Mucosa of rectum (tissue), 2 donors: Measurements from ENCODE around the gene MELK.

Source experiments
- H3K27ac ChIP-seq, 2 donors: one replicate each; pipeline ENCODE4 v1.7.0; 2013; ENCODE audit warnings: inconsistent platforms in 2 of 2, low read depth in 2 of 2, low read length in 2 of 2
- H3K27me3 ChIP-seq, 2 donors: one replicate each; pipeline ENCODE4 v1.7.0; 2013; ENCODE audit warnings: low read length in 2 of 2; ENCODE audit not compliant: control insufficient read depth in 2 of 2, insufficient read depth in 2 of 2
- H3K36me3 ChIP-seq, 2 donors: one replicate each; pipeline ENCODE4 v1.7.0; 2013; ENCODE audit warnings: low read length in 2 of 2; ENCODE audit not compliant: control insufficient read depth in 2 of 2, insufficient read depth in 2 of 2
- H3K4me1 ChIP-seq, 2 donors: one replicate each; pipeline ENCODE4 v1.7.0; 2013; ENCODE audit warnings: low read length in 2 of 2, mild to moderate bottlenecking in 1 of 2; ENCODE audit not compliant: control insufficient read depth in 2 of 2, insufficient read depth in 2 of 2
- H3K4me3 ChIP-seq, 2 donors: one replicate each; pipeline ENCODE4 v1.7.0; 2013; ENCODE audit warnings: low read length in 2 of 2
- H3K9ac ChIP-seq, 2 donors: one replicate each; pipeline ENCODE4 v1.7.0; 2013; ENCODE audit warnings: low read length in 2 of 2, low read depth in 1 of 2, mild to moderate bottlenecking in 1 of 2
- H3K9me3 ChIP-seq, 2 donors: one replicate each; pipeline ENCODE4 v1.7.0; 2013; ENCODE audit warnings: low read length in 2 of 2; ENCODE audit not compliant: control insufficient read depth in 2 of 2
- donor health status: healthy.
- donor health status: Normal muscosa, but diverticular disease.

Gene MELK

GRCh38 chr9:36664806-36665205, 92.1 kb downstream of the MELK start:
- Histone ChIP-seq H3K4me3 (no peak overlapping the region), H3K9ac (no peak overlapping the region), H3K27ac (no peak overlapping the region), H3K36me3 (no peaks in the 10 kb centered on the region), H3K4me1 (no peaks in the 10 kb centered on the region), H3K9me3 (no peaks in the 10 kb centered on the region), H3K27me3 (no peaks in the 10 kb centered on the region)

GRCh38 chr9:36665387-36665786, 92.7 kb downstream of the MELK start:
- no peaks in the 10 kb centered on the region for H3K4me1 ChIP-seq
- no peak overlapping the region for H3K9ac ChIP-seq
- H3K9me3 ChIP-seq = no peaks in the 10 kb centered on the region
- H3K4me3 ChIP-seq = no peak overlapping the region
- no peaks in the 10 kb centered on the region for H3K36me3 ChIP-seq
- H3K27ac ChIP-seq = no peak overlapping the region
- H3K27me3 ChIP-seq = no peaks in the 10 kb centered on the region

GRCh38 chr9:36665921-36666431, 93.3 kb downstream of the MELK start:
- H3K4me1 ChIP-seq = no peaks in the 10 kb centered on the region
- no peak overlapping the region for H3K4me3 ChIP-seq
- H3K36me3 ChIP-seq = no peaks in the 10 kb centered on the region

DNA sequence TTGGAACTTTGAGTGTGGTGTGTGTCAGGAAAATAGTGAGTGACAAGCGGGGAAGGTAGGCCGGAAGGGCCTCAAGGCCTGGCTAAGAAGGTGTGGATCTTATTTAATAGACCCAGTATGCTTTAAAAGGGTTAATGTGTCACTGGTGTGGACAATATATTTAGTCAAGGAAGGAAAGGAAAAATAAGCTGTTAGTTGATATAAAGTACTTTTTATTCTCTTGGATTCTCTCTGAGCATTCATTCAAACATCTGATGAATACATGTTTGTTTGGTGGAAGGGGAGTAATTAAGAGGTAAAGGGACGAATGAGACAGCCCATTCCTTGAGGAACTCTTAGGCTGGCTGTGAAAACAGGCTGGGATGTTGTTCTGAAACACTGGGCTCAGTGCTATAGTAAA, 98.9 kb downstream of the MELK start:
- no peak overlapping the region for H3K27ac ChIP-seq
- H3K4me3 ChIP-seq = no peak overlapping the region
- no peaks in the 10 kb centered on the region for H3K36me3 ChIP-seq
- H3K9me3 ChIP-seq = no peaks in the 10 kb centered on the region
- H3K9ac ChIP-seq = no peak overlapping the region
- H3K4me1 ChIP-seq = no peaks in the 10 kb centered on the region
- H3K27me3 ChIP-seq = no peaks in the 10 kb centered on the region

More at GRCh38 chr9:36665921-36666431, 93.3 kb downstream of the MELK start:
- H3K27me3 ChIP-seq = no peaks in the 10 kb centered on the region
- no peak overlapping the region for H3K9ac ChIP-seq
- H3K9me3 ChIP-seq = no peaks in the 10 kb centered on the region
- no peak overlapping the region for H3K27ac ChIP-seq

- Histone ChIP-seq H3K27me3 (no peaks in the 10 kb centered on the region), H3K9ac (no peak overlapping the region), H3K36me3 (no peaks in the 10 kb centered on the region), H3K4me1 (no peaks in the 10 kb centered on the region), H3K4me3 (no peak overlapping the region), H3K27ac (no peak overlapping the region), H3K9me3 (no peaks in the 10 kb centered on the region)
Measured at GRCh38 chr9:36676091-36676490, 103.4 kb downstream of the MELK start.

GRCh38 chr9:36676778-36677485, 104.2 kb downstream of the MELK start:
- no peak overlapping the region for H3K4me3 ChIP-seq
- H3K4me1 ChIP-seq = no peaks in the 10 kb centered on the region
- peaks cover 0 to 2% of the 10 kb centered on the region in 2 donors for H3K9me3 ChIP-seq
- H3K27ac ChIP-seq = no peak overlapping the region
- H3K27me3 ChIP-seq = no peaks in the 10 kb centered on the region
- H3K36me3 ChIP-seq = no peaks in the 10 kb centered on the region
- no peak overlapping the region for H3K9ac ChIP-seq

GRCh38 chr9:36677611-36678010, 104.9 kb downstream of the MELK start:
- no peaks in the 10 kb centered on the region for H3K27me3 ChIP-seq
- no peak overlapping the region for H3K4me3 ChIP-seq
- H3K9me3 ChIP-seq = peaks cover 0 to 2% of the 10 kb centered on the region in 2 donors
- no peaks in the 10 kb centered on the region for H3K4me1 ChIP-seq
- no peak overlapping the region for H3K27ac ChIP-seq
- no peak overlapping the region for H3K9ac ChIP-seq
- H3K36me3 ChIP-seq = no peaks in the 10 kb centered on the region

DNA sequence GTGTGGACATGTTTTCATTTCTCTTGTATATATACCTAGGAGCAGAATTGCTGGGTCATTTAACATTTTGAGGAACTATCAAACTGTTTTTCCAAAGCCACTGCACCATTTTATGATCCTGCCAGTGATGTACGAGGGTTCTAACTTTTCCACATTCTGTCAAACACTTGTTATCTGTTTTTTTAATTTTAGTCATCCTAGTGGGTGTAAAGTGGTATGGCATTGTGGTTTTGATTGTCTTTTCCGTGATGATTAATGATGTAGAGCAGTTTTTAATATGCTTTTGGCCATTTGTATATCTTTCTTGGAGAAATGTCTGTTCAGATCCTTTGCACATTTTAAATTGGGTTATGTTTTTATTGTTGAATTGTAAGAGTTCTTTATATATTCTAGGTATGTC, 107.0 kb downstream of the MELK start:
- Histone ChIP-seq H3K36me3 (no peaks in the 10 kb centered on the region), H3K4me3 (no peak overlapping the region), H3K9ac (no peak overlapping the region), H3K27me3 (no peaks in the 10 kb centered on the region), H3K27ac (no peak overlapping the region), H3K4me1 (no peaks in the 10 kb centered on the region), H3K9me3 (peaks cover 0 to 2% of the 10 kb centered on the region in 2 donors)

DNA sequence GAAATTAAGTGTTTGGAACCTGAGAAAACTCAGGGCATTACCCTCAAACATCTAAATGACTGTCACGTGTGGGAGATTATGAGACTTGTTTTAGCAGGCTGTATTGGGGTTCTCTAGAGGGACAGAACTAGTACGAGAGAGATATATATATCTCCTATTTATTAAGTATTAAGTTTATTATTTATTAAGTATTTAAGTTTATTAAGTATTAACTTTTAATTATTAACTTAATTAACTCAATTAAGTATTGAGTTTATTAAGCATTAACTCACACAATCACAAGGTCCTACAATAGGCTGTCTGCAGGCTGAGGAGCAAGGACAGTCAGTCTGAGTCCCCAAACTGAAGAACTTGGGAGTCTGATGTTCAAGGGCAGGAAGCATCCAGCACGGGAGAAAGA, 113.8 kb downstream of the MELK start:
- Histone ChIP-seq H3K9me3 (no peaks in the 10 kb centered on the region), H3K27me3 (no peaks in the 10 kb centered on the region), H3K27ac (no peak overlapping the region), H3K9ac (no peak overlapping the region), H3K4me1 (no peaks in the 10 kb centered on the region), H3K4me3 (no peak overlapping the region), H3K36me3 (no peaks in the 10 kb centered on the region)

DNA sequence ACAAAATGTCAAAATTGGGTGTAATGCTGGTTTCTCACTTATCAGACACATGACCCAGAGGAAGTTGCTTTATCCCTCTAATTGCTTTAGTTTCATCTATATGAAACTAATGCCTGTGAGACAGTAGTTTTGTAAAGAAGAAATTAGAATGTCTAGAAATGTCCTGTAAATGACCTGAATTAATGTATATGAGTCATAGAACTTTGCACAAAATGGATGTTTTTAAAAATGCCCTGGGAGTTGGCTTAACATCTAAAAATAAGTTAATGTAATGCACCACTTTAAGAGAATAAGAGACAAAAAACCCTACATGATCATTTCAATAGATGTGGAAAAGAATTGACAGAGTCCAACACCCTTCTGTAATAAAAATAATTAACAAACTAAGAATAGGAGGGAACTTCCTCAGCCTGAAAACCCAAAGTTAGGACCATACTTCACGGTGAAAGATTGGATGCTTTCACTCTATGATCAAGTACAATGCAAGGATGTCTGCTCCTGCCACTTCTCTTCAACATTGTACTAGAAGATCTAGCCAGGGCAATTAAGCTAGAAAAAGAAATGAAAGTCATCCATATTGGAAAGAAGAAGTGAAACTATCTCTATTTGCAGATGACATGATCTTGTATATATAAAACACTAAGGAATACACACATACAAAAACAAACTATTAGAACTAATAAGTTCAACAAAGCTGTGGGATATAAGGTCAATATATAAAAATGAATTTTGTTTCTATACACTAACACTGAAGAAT, 117.9 kb downstream of the MELK start:
- H3K4me3 ChIP-seq = no peak overlapping the region
- H3K9ac ChIP-seq = no peak overlapping the region
- no peaks in the 10 kb centered on the region for H3K4me1 ChIP-seq
- no peaks in the 10 kb centered on the region for H3K27me3 ChIP-seq
- H3K27ac ChIP-seq = no peak overlapping the region
- no peaks in the 10 kb centered on the region for H3K36me3 ChIP-seq
- no peaks in the 10 kb centered on the region for H3K9me3 ChIP-seq
